NB4 (cell line): ENCODE data around the gene CHKA.

Experiments
- CTCF ChIP-seq: IDR thresholded peaks from one replicate; pipeline ENCODE4 v1.5.1; 2012; ENCODE audit warnings: low read depth, low read length
- MAX ChIP-seq: IDR thresholded peaks from 2 replicates; pipeline ENCODE4 v1.6.1; 2011; ENCODE audit warnings: low read depth, low read length
- POLR2A ChIP-seq: IDR thresholded peaks from 2 replicates; pipeline ENCODE4 v1.6.1; 2011; ENCODE audit warnings: mild to moderate bottlenecking; ENCODE audit not compliant: insufficient read length; ENCODE audit errors: extremely low read depth

- TF ChIP-seq CTCF (no peak), POLR2A (no peak), MAX (no peak)
Measured at GRCh38 chr11:68033708-68034045, 87.5 kb downstream of the CHKA start.
